GM12878 (cell line): Measurements from ENCODE around the gene ADAP1. TPM values are rescaled to one million over a fixed set of nuclear protein-coding genes. Genes with fewer than 3 reads are reported as not detected.

Source experiments
- ETV6 ChIP-seq, 2 experiments: fragments of 450-650 bp in 1 of 2; IDR thresholded peaks in 1 of 2; conservative IDR thresholded peaks in 1 of 2; 2 replicates each; pipeline ENCODE4 v1.6.1; 2014; ENCODE audit warnings: antibody characterized with exemption in 1 of 2, borderline replicate concordance in 1 of 2, low read depth in 1 of 2, mild to moderate bottlenecking in 1 of 2, moderate library complexity in 1 of 2
- FOXM1 ChIP-seq: IDR thresholded peaks from 2 replicates; pipeline ENCODE4 v1.6.1; 2012; ENCODE audit warnings: low read depth, mild to moderate bottlenecking, inconsistent platforms, low read length, moderate library complexity
- JUND ChIP-seq: IDR thresholded peaks from 2 replicates; pipeline ENCODE4 v1.6.1; 2012; ENCODE audit warnings: low read depth, mild to moderate bottlenecking, low read length, improper control_type of control experiment, moderate library complexity
- KDM1A ChIP-seq: fragments of 200-600 bp; sonication (generic); IDR thresholded peaks from 2 replicates; pipeline ENCODE4 v1.6.1; 2016; ENCODE audit warnings: borderline replicate concordance
- MEF2A ChIP-seq: IDR thresholded peaks from 2 replicates; pipeline ENCODE4 v1.6.1; 2011; ENCODE audit warnings: low read depth, mild to moderate bottlenecking, low read length, moderate library complexity; ENCODE audit not compliant: insufficient read depth
- PAX8 ChIP-seq: fragments of 450-650 bp; IDR thresholded peaks from 2 replicates; pipeline ENCODE4 v1.6.1; 2017; ENCODE audit warnings: mild to moderate bottlenecking, moderate library complexity
- POU2F2 ChIP-seq: IDR thresholded peaks from 3 replicates; pipeline ENCODE4 v1.6.1; 2011; ENCODE audit warnings: low read depth, mild to moderate bottlenecking, low read length, borderline replicate concordance
- TARDBP ChIP-seq: IDR thresholded peaks from 2 replicates; pipeline ENCODE4 v1.6.1; 2016; ENCODE audit warnings: borderline replicate concordance
- ZNF217 ChIP-seq: fragments of 450-650 bp; IDR thresholded peaks from 2 replicates; pipeline ENCODE4 v1.6.1; 2017; ENCODE audit warnings: antibody characterized with exemption, mild to moderate bottlenecking
- polyA plus RNA-seq, 11 experiments: library from polyadenylated mRNA; depleted of rRNA in 4 of 11; unstranded in 6 of 11; stranded (reverse) in 5 of 11; fragments of >200 nt; fragmentation: Nextera tagmentation in 4 of 11; fragmentation: Illumina TruSeq in 1 of 11; extraction: Ambion mirVana in 4 of 11; extraction: Trizol in 1 of 11; gene quantifications; 1 replicate in 1 of 11; 2 replicates in 10 of 11; pipeline versions ENCODE4 v1.2.1 to v1.2.3, GENCODE V29; 2011 to 2016; ENCODE audit warnings: inconsistent platforms in 2 of 11, missing spikeins in 2 of 11, low read depth in 1 of 11
- total RNA-seq, 4 experiments: library from RNA; depleted of rRNA in 3 of 4; stranded (reverse); fragments of >200 nt in 3 of 4; fragmentation: Illumina TruSeq in 1 of 4; extraction: Trizol in 1 of 4; gene quantifications; 2 replicates each; pipeline versions ENCODE4 v1.2.1 to v1.2.3, GENCODE V29; 2013 to 2021
- TF ChIP-seq, protein P1 (sequence below): fragments of 450-650 bp; IDR thresholded peaks from 2 replicates; pipeline ENCODE4 v1.6.1; 2017; ENCODE audit warnings: antibody characterized with exemption, mild to moderate bottlenecking, moderate library complexity
- TF ChIP-seq, protein P2 (sequence below): fragments of 450-650 bp; formaldehyde crosslinking; IDR thresholded peaks from 2 replicates; pipeline ENCODE4 v1.5.0; 2022; ENCODE audit warnings: mild to moderate bottlenecking, missing genetic modification characterization
- TF ChIP-seq, protein P3 (sequence below): fragments of 450-650 bp; IDR thresholded peaks from 2 replicates; pipeline ENCODE4 v1.6.1; 2014; ENCODE audit warnings: mild to moderate bottlenecking
- TF ChIP-seq, protein P4 (sequence below): IDR thresholded peaks from 2 replicates; pipeline ENCODE4 v1.6.1; 2012; ENCODE audit warnings: low read depth, low read length, improper control_type of control experiment
- TF ChIP-seq, protein P5 (sequence below): fragments of 450-650 bp; IDR thresholded peaks from 2 replicates; pipeline ENCODE4 v1.6.1; 2017; ENCODE audit warnings: mild to moderate bottlenecking, moderate library complexity

The ADAP1 gene
- total and polyA plus RNA-seq, 10 of the 15 experiments (the other 5 are each of a cell fraction or from before 2014, with no cell fraction given) = 0.22 to 44.2 (median 22.0) TPM; not detected in 1

DNA sequence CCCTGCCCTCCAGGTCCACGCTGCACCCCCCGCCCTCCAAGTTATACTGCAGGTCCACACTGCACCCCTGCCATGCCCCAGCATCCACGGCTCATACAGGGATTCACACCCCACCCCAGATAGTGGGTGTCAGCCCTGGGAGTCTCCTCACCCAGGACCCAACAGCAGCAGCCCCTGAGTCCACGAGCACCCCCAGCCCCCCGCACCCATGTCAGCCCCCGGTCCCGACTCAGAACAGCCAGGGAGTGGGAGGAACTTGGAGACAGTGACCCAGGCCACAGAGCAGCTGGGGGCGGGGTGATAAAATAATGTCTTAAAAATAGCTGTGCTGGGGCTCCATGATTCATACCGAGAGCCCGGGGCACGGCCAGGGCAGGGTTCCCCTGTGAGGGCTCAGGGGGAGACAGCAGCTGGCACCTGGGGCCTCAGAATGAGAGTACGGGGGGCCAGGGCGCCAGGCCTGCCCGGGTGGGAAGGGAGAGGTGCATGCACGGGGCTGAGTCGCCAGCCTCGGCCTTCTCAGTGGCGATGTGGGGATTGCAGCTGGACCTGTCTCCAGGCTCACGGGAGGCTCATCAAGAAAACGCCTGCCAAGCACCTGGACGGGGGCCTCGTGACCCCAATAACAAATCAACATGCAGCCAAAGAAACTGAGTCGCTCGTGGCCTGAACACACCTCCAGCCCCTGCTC is 29.8 kb downstream of the ADAP1 start (continued):
- TF ChIP-seq, protein P1, sequence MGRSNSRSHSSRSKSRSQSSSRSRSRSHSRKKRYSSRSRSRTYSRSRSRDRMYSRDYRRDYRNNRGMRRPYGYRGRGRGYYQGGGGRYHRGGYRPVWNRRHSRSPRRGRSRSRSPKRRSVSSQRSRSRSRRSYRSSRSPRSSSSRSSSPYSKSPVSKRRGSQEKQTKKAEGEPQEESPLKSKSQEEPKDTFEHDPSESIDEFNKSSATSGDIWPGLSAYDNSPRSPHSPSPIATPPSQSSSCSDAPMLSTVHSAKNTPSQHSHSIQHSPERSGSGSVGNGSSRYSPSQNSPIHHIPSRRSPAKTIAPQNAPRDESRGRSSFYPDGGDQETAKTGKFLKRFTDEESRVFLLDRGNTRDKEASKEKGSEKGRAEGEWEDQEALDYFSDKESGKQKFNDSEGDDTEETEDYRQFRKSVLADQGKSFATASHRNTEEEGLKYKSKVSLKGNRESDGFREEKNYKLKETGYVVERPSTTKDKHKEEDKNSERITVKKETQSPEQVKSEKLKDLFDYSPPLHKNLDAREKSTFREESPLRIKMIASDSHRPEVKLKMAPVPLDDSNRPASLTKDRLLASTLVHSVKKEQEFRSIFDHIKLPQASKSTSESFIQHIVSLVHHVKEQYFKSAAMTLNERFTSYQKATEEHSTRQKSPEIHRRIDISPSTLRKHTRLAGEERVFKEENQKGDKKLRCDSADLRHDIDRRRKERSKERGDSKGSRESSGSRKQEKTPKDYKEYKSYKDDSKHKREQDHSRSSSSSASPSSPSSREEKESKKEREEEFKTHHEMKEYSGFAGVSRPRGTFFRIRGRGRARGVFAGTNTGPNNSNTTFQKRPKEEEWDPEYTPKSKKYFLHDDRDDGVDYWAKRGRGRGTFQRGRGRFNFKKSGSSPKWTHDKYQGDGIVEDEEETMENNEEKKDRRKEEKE = no peak
- TF ChIP-seq PAX8 (no peak), KDM1A (no peak), POU2F2 (peak; percentile 76; the same call in 1 of the 3 replicates), ETV6 (conservative IDR thresholded peaks at IDR 0.05 in 1 of 2, IDR thresholded peaks at IDR 0.05 in 1 of 2; ENCODE audit: borderline replicate concordance in 1 of 2, low read depth in 1 of 2) (peak in 1 of 2 experiments; percentile 89; a peak in 2 of 4 replicates), ZNF217 (peak; percentile 83), JUND (peak; percentile 94), MEF2A (peak; percentile 99), FOXM1 (peak; percentile 95), TARDBP (no peak)
- TF ChIP-seq, protein P2, sequence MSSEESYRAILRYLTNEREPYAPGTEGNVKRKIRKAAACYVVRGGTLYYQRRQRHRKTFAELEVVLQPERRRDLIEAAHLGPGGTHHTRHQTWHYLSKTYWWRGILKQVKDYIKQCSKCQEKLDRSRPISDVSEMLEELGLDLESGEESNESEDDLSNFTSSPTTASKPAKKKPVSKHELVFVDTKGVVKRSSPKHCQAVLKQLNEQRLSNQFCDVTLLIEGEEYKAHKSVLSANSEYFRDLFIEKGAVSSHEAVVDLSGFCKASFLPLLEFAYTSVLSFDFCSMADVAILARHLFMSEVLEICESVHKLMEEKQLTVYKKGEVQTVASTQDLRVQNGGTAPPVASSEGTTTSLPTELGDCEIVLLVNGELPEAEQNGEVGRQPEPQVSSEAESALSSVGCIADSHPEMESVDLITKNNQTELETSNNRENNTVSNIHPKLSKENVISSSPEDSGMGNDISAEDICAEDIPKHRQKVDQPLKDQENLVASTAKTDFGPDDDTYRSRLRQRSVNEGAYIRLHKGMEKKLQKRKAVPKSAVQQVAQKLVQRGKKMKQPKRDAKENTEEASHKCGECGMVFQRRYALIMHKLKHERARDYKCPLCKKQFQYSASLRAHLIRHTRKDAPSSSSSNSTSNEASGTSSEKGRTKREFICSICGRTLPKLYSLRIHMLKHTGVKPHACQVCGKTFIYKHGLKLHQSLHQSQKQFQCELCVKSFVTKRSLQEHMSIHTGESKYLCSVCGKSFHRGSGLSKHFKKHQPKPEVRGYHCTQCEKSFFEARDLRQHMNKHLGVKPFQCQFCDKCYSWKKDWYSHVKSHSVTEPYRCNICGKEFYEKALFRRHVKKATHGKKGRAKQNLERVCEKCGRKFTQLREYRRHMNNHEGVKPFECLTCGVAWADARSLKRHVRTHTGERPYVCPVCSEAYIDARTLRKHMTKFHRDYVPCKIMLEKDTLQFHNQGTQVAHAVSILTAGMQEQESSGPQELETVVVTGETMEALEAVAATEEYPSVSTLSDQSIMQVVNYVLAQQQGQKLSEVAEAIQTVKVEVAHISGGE (CRISPR knock-in tag) = no peak
- TF ChIP-seq, protein P3, sequence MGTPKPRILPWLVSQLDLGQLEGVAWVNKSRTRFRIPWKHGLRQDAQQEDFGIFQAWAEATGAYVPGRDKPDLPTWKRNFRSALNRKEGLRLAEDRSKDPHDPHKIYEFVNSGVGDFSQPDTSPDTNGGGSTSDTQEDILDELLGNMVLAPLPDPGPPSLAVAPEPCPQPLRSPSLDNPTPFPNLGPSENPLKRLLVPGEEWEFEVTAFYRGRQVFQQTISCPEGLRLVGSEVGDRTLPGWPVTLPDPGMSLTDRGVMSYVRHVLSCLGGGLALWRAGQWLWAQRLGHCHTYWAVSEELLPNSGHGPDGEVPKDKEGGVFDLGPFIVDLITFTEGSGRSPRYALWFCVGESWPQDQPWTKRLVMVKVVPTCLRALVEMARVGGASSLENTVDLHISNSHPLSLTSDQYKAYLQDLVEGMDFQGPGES = no peak
- TF ChIP-seq, protein P4, sequence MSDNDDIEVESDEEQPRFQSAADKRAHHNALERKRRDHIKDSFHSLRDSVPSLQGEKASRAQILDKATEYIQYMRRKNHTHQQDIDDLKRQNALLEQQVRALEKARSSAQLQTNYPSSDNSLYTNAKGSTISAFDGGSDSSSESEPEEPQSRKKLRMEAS = no peak
- TF ChIP-seq, protein P5, sequence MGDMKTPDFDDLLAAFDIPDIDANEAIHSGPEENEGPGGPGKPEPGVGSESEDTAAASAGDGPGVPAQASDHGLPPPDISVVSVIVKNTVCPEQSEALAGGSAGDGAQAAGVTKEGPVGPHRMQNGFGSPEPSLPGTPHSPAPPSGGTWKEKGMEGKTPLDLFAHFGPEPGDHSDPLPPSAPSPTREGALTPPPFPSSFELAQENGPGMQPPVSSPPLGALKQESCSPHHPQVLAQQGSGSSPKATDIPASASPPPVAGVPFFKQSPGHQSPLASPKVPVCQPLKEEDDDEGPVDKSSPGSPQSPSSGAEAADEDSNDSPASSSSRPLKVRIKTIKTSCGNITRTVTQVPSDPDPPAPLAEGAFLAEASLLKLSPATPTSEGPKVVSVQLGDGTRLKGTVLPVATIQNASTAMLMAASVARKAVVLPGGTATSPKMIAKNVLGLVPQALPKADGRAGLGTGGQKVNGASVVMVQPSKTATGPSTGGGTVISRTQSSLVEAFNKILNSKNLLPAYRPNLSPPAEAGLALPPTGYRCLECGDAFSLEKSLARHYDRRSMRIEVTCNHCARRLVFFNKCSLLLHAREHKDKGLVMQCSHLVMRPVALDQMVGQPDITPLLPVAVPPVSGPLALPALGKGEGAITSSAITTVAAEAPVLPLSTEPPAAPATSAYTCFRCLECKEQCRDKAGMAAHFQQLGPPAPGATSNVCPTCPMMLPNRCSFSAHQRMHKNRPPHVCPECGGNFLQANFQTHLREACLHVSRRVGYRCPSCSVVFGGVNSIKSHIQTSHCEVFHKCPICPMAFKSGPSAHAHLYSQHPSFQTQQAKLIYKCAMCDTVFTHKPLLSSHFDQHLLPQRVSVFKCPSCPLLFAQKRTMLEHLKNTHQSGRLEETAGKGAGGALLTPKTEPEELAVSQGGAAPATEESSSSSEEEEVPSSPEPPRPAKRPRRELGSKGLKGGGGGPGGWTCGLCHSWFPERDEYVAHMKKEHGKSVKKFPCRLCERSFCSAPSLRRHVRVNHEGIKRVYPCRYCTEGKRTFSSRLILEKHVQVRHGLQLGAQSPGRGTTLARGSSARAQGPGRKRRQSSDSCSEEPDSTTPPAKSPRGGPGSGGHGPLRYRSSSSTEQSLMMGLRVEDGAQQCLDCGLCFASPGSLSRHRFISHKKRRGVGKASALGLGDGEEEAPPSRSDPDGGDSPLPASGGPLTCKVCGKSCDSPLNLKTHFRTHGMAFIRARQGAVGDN = peak; percentile 85
